Gastrocnemius medialis (tissue), 4 donors: ENCODE measurements around the gene TMEM150C. TPM values are rescaled to one million over a fixed set of nuclear protein-coding genes. Genes with fewer than 3 reads are reported as not detected.

Experiments used
- ATAC-seq, 2 donors: fragments of 150-250 bp; one replicate each; pipeline ENCODE4 v1.9.1; 2016
- DNase-seq, 2 donors: peaks; one replicate each; pipeline ENCODE4 v3.0.0-alpha.2; 2019
- H3K27ac ChIP-seq, 4 donors: fragments of 200-600 bp; sonication (generic); 1 replicate in 1 of 4; 2 replicates in 3 of 4; pipeline ENCODE4 v1.5.1; 2016 to 2018; ENCODE audit warnings: mild to moderate bottlenecking in 2 of 4, moderate library complexity in 1 of 4
- H3K27me3 ChIP-seq, 3 donors: fragments of 200-600 bp; sonication (generic) in 2 of 3; 1 replicate in 1 of 3; 2 replicates in 2 of 3; pipeline versions ENCODE4 v1.5.1 to v1.6.0; 2016 to 2019; ENCODE audit warnings: mild to moderate bottlenecking in 1 of 3, moderate library complexity in 1 of 3
- H3K36me3 ChIP-seq, 2 donors: fragments of 200-600 bp; sonication (generic) in 1 of 2; one replicate each; pipeline ENCODE4 v1.5.1; 2017 to 2018
- H3K4me1 ChIP-seq, 2 donors: fragments of 200-600 bp; sonication (generic) in 1 of 2; one replicate each; pipeline ENCODE4 v1.5.1; 2016 to 2017; ENCODE audit warnings: mild to moderate bottlenecking in 2 of 2
- H3K4me3 ChIP-seq, 4 donors: fragments of 200-600 bp; sonication (generic) in 3 of 4; 1 replicate in 1 of 4; 2 replicates in 3 of 4; pipeline ENCODE4 v1.5.1; 2016 to 2019; ENCODE audit warnings: mild to moderate bottlenecking in 2 of 4
- H3K9me3 ChIP-seq, 3 donors: fragments of 200-600 bp; sonication (generic) in 2 of 3; 1 replicate in 1 of 3; 2 replicates in 2 of 3; pipeline ENCODE4 v1.5.1; 2016 to 2019
- CTCF ChIP-seq, 5 experiments: fragments of 450-650 bp in 3 of 5; fragments of 200-600 bp in 2 of 5; sonication (generic) in 2 of 5; IDR thresholded peaks in 4 of 5; conservative IDR thresholded peaks in 1 of 5; 1 replicate in 4 of 5; 2 replicates in 1 of 5; pipeline ENCODE4 v1.5.1; 2016 to 2019; ENCODE audit warnings: antibody characterized with exemption in 5 of 5, mild to moderate bottlenecking in 3 of 5, moderate library complexity in 3 of 5
- POLR2A ChIP-seq, 2 donors: fragments of 450-650 bp; IDR thresholded peaks; one replicate each; pipeline ENCODE4 v1.6.1; 2017; ENCODE audit warnings: antibody characterized with exemption in 2 of 2, mild to moderate bottlenecking in 2 of 2, moderate library complexity in 2 of 2
- in situ Hi-C, 4 donors: fragments of 200-750 bp; cut with MboI; loops; one replicate each; pipeline versions ENCODE4 v1.15.0 to v1.8.0; 2017; ENCODE audit warnings: low sequenced_read_pairs in 4 of 4
- intact Hi-C: fragments of 100-400 bp; cut with DNase I; formaldehyde crosslinking; loops from one replicate; pipeline ENCODE4 v1.15.1; 2023; ENCODE audit warnings: low total_unique reads
- total RNA-seq, 4 donors: library from RNA; depleted of rRNA; stranded (reverse); fragments of >200 nt; gene quantifications; one replicate each; pipeline versions ENCODE4 v1.1.0 to v1.2.3, GENCODE V29; 2016

The TMEM150C gene
- total RNA-seq, 4 donors from 2014 or later: 5.5 to 13.5 (median 7.8) TPM

- no peak for ATAC-seq
- in situ Hi-C loops (loop anchor here in 3 of 4 donors (25.0 kb wide), 3 partner anchors 451 to 1026 kb away; partner anchors contain the start of genes HELQ (in 3 of the 3), MRPS18C (in 3 of the 3), LIN54 (in 1 of the 3) and SEC31A (in 1 of the 3)), intact Hi-C loops (no loop called here)
- Histone ChIP-seq H3K27me3 (no peaks in the 10 kb centered on the region), H3K4me1 (peaks cover 6 to 9% of the 10 kb centered on the region in 2 donors), H3K27ac (no peak overlapping the region), H3K36me3 (no peaks in the 10 kb centered on the region), H3K4me3 (no peak overlapping the region), H3K9me3 (no peaks in the 10 kb centered on the region)
- TF ChIP-seq POLR2A (IDR thresholded peaks at IDR 0.05) (no peak), CTCF (IDR thresholded peaks at IDR 0.05 in 4 of 5, conservative IDR thresholded peaks at IDR 0.05 in 1 of 5) (no peak)
- DNase-seq: no peak
Observed at GRCh38 chr4:82436130-82436529, 125.7 kb downstream of the TMEM150C start.

GRCh38 chr4:82434949-82435348 lies 126.8 kb downstream of the TMEM150C start:
- intact Hi-C loops (loop anchor here (5.0 kb wide), 1 partner anchor 963 kb away; the partner anchor contains the start of gene RASGEF1B), in situ Hi-C loops (loop anchor here in 3 of 4 donors (25.0 kb wide), 3 partner anchors 452 to 1027 kb away; partner anchors contain the start of genes HELQ (in 3 of the 3), MRPS18C (in 3 of the 3), LIN54 (in 1 of the 3) and SEC31A (in 1 of the 3))
- ATAC-seq (no peak), DNase-seq (no peak)
- Histone ChIP-seq H3K4me1 (peaks cover 9 to 13% of the 10 kb centered on the region in 2 donors), H3K36me3 (no peaks in the 10 kb centered on the region), H3K27ac (no peak overlapping the region), H3K4me3 (no peak overlapping the region), H3K27me3 (no peaks in the 10 kb centered on the region), H3K9me3 (no peaks in the 10 kb centered on the region)
- no peak for TF ChIP-seq POLR2A (IDR thresholded peaks at IDR 0.05)
- TF ChIP-seq CTCF (IDR thresholded peaks at IDR 0.05 in 4 of 5, conservative IDR thresholded peaks at IDR 0.05 in 1 of 5): no peak

- H3K27me3 ChIP-seq: no peaks in the 10 kb centered on the region
- intact Hi-C loops (loop anchor here (5.0 kb wide), 1 partner anchor 961 kb away; the partner anchor contains the start of gene RASGEF1B), in situ Hi-C loops (loop anchor here in 3 of 4 donors (25.0 kb wide), 3 partner anchors 454 to 1029 kb away; partner anchors contain the start of genes HELQ (in 3 of the 3), MRPS18C (in 3 of the 3), LIN54 (in 1 of the 3) and SEC31A (in 1 of the 3))
- ATAC-seq: no peak
- no peak for TF ChIP-seq CTCF (IDR thresholded peaks at IDR 0.05 in 4 of 5, conservative IDR thresholded peaks at IDR 0.05 in 1 of 5)
- no peak for TF ChIP-seq POLR2A (IDR thresholded peaks at IDR 0.05)
- H3K4me3 ChIP-seq: no peak overlapping the region
- no peaks in the 10 kb centered on the region for H3K36me3 ChIP-seq
- H3K9me3 ChIP-seq: no peaks in the 10 kb centered on the region
- H3K27ac ChIP-seq: no peak overlapping the region
- no peak for DNase-seq
- peaks cover 9 to 13% of the 10 kb centered on the region in 2 donors for H3K4me1 ChIP-seq
Observed at GRCh38 chr4:82433791-82434190, 128.0 kb downstream of the TMEM150C start.

Other genes with a start within 250 kb of the TMEM150C start
- gene HNRNPD, start 188.0 kb downstream of the TMEM150C start, total RNA-seq: 10 to 100 TPM; 26.9 to 46.0 (median 37.4) TPM
- 100 to 1,000 TPM; 151 to 275 (median 226) TPM for gene HNRNPDL, start 131.5 kb downstream of the TMEM150C start, total RNA-seq
- 10 to 100 TPM in 3 of 4 donors, 1 to 10 TPM in 1; 7.1 to 15.9 (median 14.8) TPM for gene ENOPH1, start 131.4 kb downstream of the TMEM150C start, total RNA-seq
- 1 to 10 TPM in 3 of 4 donors, under 1 TPM in 1; 0.68 to 2.4 (median 1.4) TPM for gene SCD5, start 236.8 kb upstream of the TMEM150C start, total RNA-seq